IMR-90 (cell line): ENCODE results near the gene COL4A2. TPM values are rescaled to one million over a fixed set of nuclear protein-coding genes. Genes with fewer than 3 reads are reported as not detected.
A peak's percentile ranks its signal among the peaks of the same experiment; 100 is the strongest.

ENCODE experiments used
- ATAC-seq: fragments of 200-7000 bp; cut with Tn5 transposase; 2 replicates; pipeline ENCODE4 v1.9.1; 2020; ENCODE audit warnings: low read depth, mild to moderate bottlenecking, moderate library complexity
- BruUV-seq: library from RNA; stranded (reverse); fragments of 400-500 nt; replicated peaks from 2 replicates; lab custom pipeline; 2021; lab: Mats Ljungman, UMichigan
- CTCF ChIA-PET: fragments of 300-600 bp; formaldehyde crosslinking; extraction: SDS; loops from one replicate; lab custom pipeline; 2021; ENCODE audit warnings: antibody characterized with exemption; lab: Yijun Ruan, JAX
- POLR2A ChIA-PET: fragments of 300-600 bp; sonication (Branson Sonifier 250); formaldehyde crosslinking; loops from one replicate; lab custom pipeline; 2022; ENCODE audit warnings: antibody characterized with exemption; ENCODE audit not compliant: unreplicated experiment; lab: Charles Lee
- DNase-seq: peaks from one replicate; pipeline ENCODE4 v3.0.0; 2013
- H2AFZ ChIP-seq: replicated peaks from 2 replicates; pipeline ENCODE3; 2013; ENCODE audit warnings: low read length, mild to moderate bottlenecking; ENCODE audit not compliant: poor library complexity
- H2AK5ac ChIP-seq: 2 replicates; pipeline ENCODE4 v1.6.1; 2013; ENCODE audit warnings: low read depth, low read length, inconsistent platforms
- H2AK9ac ChIP-seq: replicated peaks from 2 replicates; pipeline ENCODE3; 2013; ENCODE audit warnings: mild to moderate bottlenecking, low read depth, low read length, moderate library complexity; ENCODE audit not compliant: poor library complexity
- H2BK120ac ChIP-seq: 2 replicates; pipeline ENCODE4 v1.6.1; 2013; ENCODE audit warnings: low read depth, low read length, inconsistent platforms
- H2BK15ac ChIP-seq: 3 replicates; pipeline ENCODE4 v1.6.1; 2013; ENCODE audit warnings: low read depth, low read length, inconsistent platforms
- H2BK20ac ChIP-seq: 2 replicates; pipeline ENCODE4 v1.6.1; 2013; ENCODE audit warnings: low read depth, mild to moderate bottlenecking, inconsistent platforms, low read length, moderate library complexity
- H2BK5ac ChIP-seq: 2 replicates; pipeline ENCODE4 v1.6.1; 2013; ENCODE audit warnings: mild to moderate bottlenecking, low read depth, low read length, inconsistent platforms; ENCODE audit not compliant: poor library complexity, severe bottlenecking
- H3K14ac ChIP-seq: replicated peaks from 2 replicates; pipeline ENCODE4 v1.6.1; 2013; ENCODE audit warnings: low read depth, low read length, inconsistent platforms
- H3K18ac ChIP-seq: 2 replicates; pipeline ENCODE4 v1.6.1; 2013; ENCODE audit warnings: low read depth, low read length, control low read depth
- H3K23ac ChIP-seq: 2 replicates; pipeline ENCODE4 v1.6.1; 2013; ENCODE audit warnings: low read depth, low read length, inconsistent platforms
- H3K27ac ChIP-seq: 2 replicates; pipeline ENCODE4 v1.5.1; 2013; ENCODE audit warnings: mild to moderate bottlenecking, control low read depth, low read length; ENCODE audit not compliant: insufficient read depth
- H3K27me3 ChIP-seq: 2 replicates; pipeline ENCODE4 v1.6.1; 2013; ENCODE audit warnings: low read length; ENCODE audit not compliant: control insufficient read depth, insufficient read depth
- H3K36me3 ChIP-seq: 2 replicates; pipeline ENCODE4 v1.6.1; 2013; ENCODE audit warnings: low read length, mixed read lengths; ENCODE audit not compliant: control insufficient read depth, insufficient read depth
- H3K4ac ChIP-seq: 2 replicates; pipeline ENCODE4 v1.6.1; 2013; ENCODE audit warnings: low read depth, low read length, inconsistent platforms
- H3K4me1 ChIP-seq: 2 replicates; pipeline ENCODE4 v1.6.1; 2013; ENCODE audit warnings: low read length, mixed read lengths; ENCODE audit not compliant: control insufficient read depth, insufficient read depth
- H3K4me2 ChIP-seq: 2 replicates; pipeline ENCODE4 v1.6.1; 2013; ENCODE audit warnings: low read depth, mild to moderate bottlenecking, control low read depth, low read length, moderate library complexity
- H3K4me3 ChIP-seq: 2 replicates; pipeline ENCODE4 v1.5.1; 2013; ENCODE audit warnings: low read depth, mild to moderate bottlenecking, control low read depth, low read length, moderate library complexity; ENCODE audit not compliant: insufficient read depth
- H3K56ac ChIP-seq: 2 replicates; pipeline ENCODE4 v1.6.1; 2013; ENCODE audit warnings: low read length, inconsistent platforms; ENCODE audit not compliant: insufficient read depth; ENCODE audit errors: extremely low read depth
- H3K79me1 ChIP-seq, 2 experiments: 2 replicates each; pipeline ENCODE4 v1.6.1; 2013; ENCODE audit warnings: low read length in 2 of 2, inconsistent platforms in 1 of 2, low read depth in 1 of 2
- H3K9ac ChIP-seq: 2 replicates; pipeline ENCODE4 v1.6.1; 2013; ENCODE audit warnings: low read depth, low read length, control low read depth
- H3K9me1 ChIP-seq: 2 replicates; pipeline ENCODE4 v1.6.1; 2013; ENCODE audit warnings: low read length, inconsistent platforms; ENCODE audit not compliant: insufficient read depth
- H3K9me3 ChIP-seq: 2 replicates; pipeline ENCODE4 v1.6.1; 2013; ENCODE audit warnings: low read length; ENCODE audit not compliant: control insufficient read depth, insufficient read depth
- H4K20me1 ChIP-seq: 2 replicates; pipeline ENCODE4 v1.6.1; 2013; ENCODE audit warnings: low read length, inconsistent platforms; ENCODE audit not compliant: insufficient read depth
- H4K5ac ChIP-seq: 2 replicates; pipeline ENCODE4 v1.6.1; 2013; ENCODE audit warnings: mild to moderate bottlenecking, low read depth, low read length, control low read depth
- H4K8ac ChIP-seq, 2 experiments: 2 replicates each; pipeline ENCODE4 v1.6.1; 2013; ENCODE audit warnings: low read depth in 2 of 2, low read length in 2 of 2, control low read depth in 1 of 2, inconsistent platforms in 1 of 2
- H4K91ac ChIP-seq: 2 replicates; pipeline ENCODE4 v1.6.1; 2013; ENCODE audit warnings: low read depth, low read length, inconsistent platforms; ENCODE audit not compliant: insufficient read depth
- MXI1 ChIP-seq: IDR thresholded peaks from 2 replicates; pipeline ENCODE4 v1.6.1; 2012; ENCODE audit warnings: low read depth, mild to moderate bottlenecking, low read length, moderate library complexity, borderline replicate concordance
- POLR2A ChIP-seq: IDR thresholded peaks from 2 replicates; pipeline ENCODE4 v1.6.1; 2012; ENCODE audit warnings: mild to moderate bottlenecking, low read depth, low read length
- RFX5 ChIP-seq: IDR thresholded peaks from 2 replicates; pipeline ENCODE4 v1.8.0; 2012; ENCODE audit warnings: low read depth, mild to moderate bottlenecking, low read length, moderate library complexity
- WGBS, 2 experiments: methylation state at CpG; one replicate each; pipeline versions ENCODE4 v1.1.5 to v1.1.7; 2013; ENCODE audit warnings: missing lambda C conversion rate in 2 of 2; ENCODE audit not compliant: insufficient read length in 1 of 2; ENCODE audit errors: extremely low coverage in 2 of 2; 5-methylcytosine and 5-hydroxymethylcytosine counted together
- dilution Hi-C: fragments of 300-500 bp; cut with HindIII; formaldehyde crosslinking; loops from one replicate; pipeline ENCODE4 v1.14.3; 2018; ENCODE audit warnings: low sequenced_read_pairs; ENCODE audit not compliant: unreplicated experiment
- in situ Hi-C: fragments of 300-500 bp; cut with MboI; formaldehyde crosslinking; loops from 3 replicates; pipeline ENCODE4 v1.14.3; 2019; ENCODE audit warnings: low sequenced_read_pairs, inconsistent platforms, mixed read lengths
- intact Hi-C: fragments of 100-400 bp; cut with micrococcal nuclease; formaldehyde crosslinking; loops from 2 replicates; pipeline ENCODE4 v1.10.0; 2022
- polyA plus RNA-seq, 3 experiments: library from polyadenylated mRNA; depleted of rRNA; stranded (reverse); fragments of >200 nt; gene quantifications; 2 replicates each; pipeline ENCODE4 v1.2.3, GENCODE V29; 2012; ENCODE audit warnings: low replicate concordance in 1 of 3
- total RNA-seq: library from RNA; depleted of rRNA; stranded (reverse); fragments of >200 nt; gene quantifications from 2 replicates; pipeline ENCODE4 v1.2.3, GENCODE V29; 2012

COL4A2 gene
- total and polyA plus RNA-seq, 2 of the 4 experiments (the other 2 are of a cell fraction), result 90.7 to 457 TPM

DNA sequence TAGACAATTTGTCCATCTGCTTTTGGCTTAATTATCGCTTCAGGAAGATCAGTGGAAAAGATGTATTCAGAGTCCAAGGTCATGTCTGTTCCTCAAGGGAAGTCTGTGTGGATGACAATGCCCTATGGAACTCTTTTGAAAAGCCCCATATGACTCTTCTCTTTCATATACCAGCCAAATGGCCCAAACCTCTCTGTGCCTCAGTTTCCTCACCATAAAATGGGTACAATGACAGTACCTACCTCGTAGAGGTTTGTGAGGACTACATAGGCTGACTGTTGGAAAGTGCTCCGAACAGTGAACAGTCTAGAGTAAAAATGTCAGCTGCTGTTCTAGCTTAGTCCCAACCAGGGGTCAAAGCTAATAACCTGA lies 104.6 kb downstream of the COL4A2 start:
- dilution Hi-C loops (no loop called here), intact Hi-C loops (loop anchor here (1.0 to 5.0 kb wide), 7 partner anchors 15 to 189 kb away; partner anchors contain the start of genes COL4A1 and COL4A2), in situ Hi-C loops (no loop called here)
- Histone ChIP-seq H2BK120ac (peak overlapping the region; percentile 93), H3K9me3 (no peaks in the 10 kb centered on the region), H3K4me3 (no peak overlapping the region), H4K5ac (peak overlapping the region; percentile 46), H2BK5ac (peak overlapping the region; percentile 99), H3K27me3 (no peaks in the 10 kb centered on the region), H4K20me1 (peaks cover 4% of the 10 kb centered on the region), H3K4me2 (no peak overlapping the region), H3K4me1 (peaks cover 43% of the 10 kb centered on the region), H4K91ac (peak overlapping the region; percentile 96), H3K23ac (peak overlapping the region; percentile 61), H3K9ac (no peak overlapping the region), H2BK20ac (peak overlapping the region; percentile 98), H2AK9ac (no peak overlapping the region), H3K9me1 (peaks cover 50% of the 10 kb centered on the region), H2BK15ac (peak overlapping the region; percentile 61; the same call in 2 of the 3 replicates), H3K27ac (peak overlapping the region; percentile 71), H3K56ac (peak overlapping the region; percentile 51), H3K14ac (peak overlapping the region; percentile 96), H3K79me1 (peaks cover 66 to 95% of the 10 kb centered on the region in 2 experiments), H4K8ac (peak overlapping the region; percentile 76 to 84), H3K18ac (peak overlapping the region; percentile 65), H2AFZ (no peak overlapping the region), H3K4ac (peak overlapping the region; percentile 93), H2AK5ac (peak overlapping the region; percentile 100), H3K36me3 (peaks cover 31% of the 10 kb centered on the region)
- ATAC-seq, result no peak
- TF ChIP-seq POLR2A (0 out of 2 replicates have a peak, but pooled peaks have one; percentile 1), MXI1 (no peak), RFX5 (no peak)
- WGBS, 2 experiments, result no CpG with 5 or more reads among the region's 3 CpGs
- ChIA-PET POLR2A (interaction anchor here (1.4 kb wide), 1 partner anchor 99 kb away, joined by 3 read pairs; no protein-coding TSS in a partner anchor), CTCF (interaction anchor here (0.5 to 1.3 kb wide), 13 partner anchors 9 to 334 kb away, joined by 3 to 5 read pairs (median 3); no protein-coding TSS in a partner anchor)
- TSS peak; percentile 62 for BruUV-seq
- DNase-seq, result no peak
